Measurements from ENCODE around the gene SRRM2. TPM values are rescaled to one million over a fixed set of nuclear protein-coding genes. Genes with fewer than 3 reads are reported as not detected.

The SRRM2 gene
- total RNA-seq, 1 experiment from 2014 or later: 617 TPM

GRCh38 chr16:2745961-2746360 lies 6.5 kb upstream of the SRRM2 start:
- no peaks in the 10 kb centered on the region for H3K36me3 ChIP-seq (ENCODE audit: control insufficient read depth, insufficient read depth, low read length)
- no peak overlapping the region for H3K27ac ChIP-seq (ENCODE audit: low read length)
- H3K4me1 ChIP-seq (ENCODE audit: control insufficient read depth, insufficient read depth, low read length): no peaks in the 10 kb centered on the region
- ChIA-PET POLR2A (interaction anchor here (0.7 kb wide), 1 partner anchor 160 kb away, joined by 3 read pairs; no protein-coding TSS in a partner anchor), CTCF (interaction anchor here (0.6 kb wide), 1 partner anchor 175 kb away, joined by 7 read pairs; no protein-coding TSS in a partner anchor)
- no peaks in the 10 kb centered on the region for H3K27me3 ChIP-seq (ENCODE audit: control insufficient read depth, insufficient read depth, low read length)
- peak; percentile 37 for ATAC-seq
- no TSS peak for BruUV-seq (replicated peaks)
- no peak for TF ChIP-seq SIN3A (IDR thresholded peaks at IDR 0.05; ENCODE audit: borderline replicate concordance, insufficient read depth, low read depth, low read length)
- TF ChIP-seq REST (IDR thresholded peaks at IDR 0.05; ENCODE audit: insufficient read depth in 1 of 2, low read depth in 2 of 2, low read length in 1 of 2): no peak
- no peak for TF ChIP-seq POLR2AphosphoS5 (IDR thresholded peaks at IDR 0.05; ENCODE audit: low read depth, low read length)
- TF ChIP-seq TCF7L2 (IDR thresholded peaks at IDR 0.05; ENCODE audit: low read depth, low read length): no peak
- no peak for TF ChIP-seq CTCF (IDR thresholded peaks at IDR 0.05)
- intact Hi-C loops (cut with micrococcal nuclease; ENCODE audit: unreplicated experiment) (no loop called here), in situ Hi-C loops (cut with HindIII; ENCODE audit: low pct_unique_long_range_greater_than_20kb, low sequenced_read_pairs) (no loop called here)
- no peak overlapping the region for H3K4me3 ChIP-seq (ENCODE audit: low read depth in 2 of 2, low read length in 2 of 2)
- no peak for DNase-seq (ENCODE audit: low read depth, low spot score)
- H3K9me3 ChIP-seq (ENCODE audit: control insufficient read depth, insufficient read depth, low read depth, low read length): no peaks in the 10 kb centered on the region

GRCh38 chr16:2748757-2749455 lies 3.5 kb upstream of the SRRM2 start:
- CTCF ChIA-PET: no interaction called here
- Histone ChIP-seq H3K4me1 (ENCODE audit: control insufficient read depth, insufficient read depth, low read length) (no peaks in the 10 kb centered on the region; the same call in 1 of the 2 replicates), H3K27me3 (ENCODE audit: control insufficient read depth, insufficient read depth, low read length) (no peaks in the 10 kb centered on the region), H3K4me3 (ENCODE audit: low read depth in 2 of 2, low read length in 2 of 2) (no peak overlapping the region), H3K36me3 (ENCODE audit: control insufficient read depth, insufficient read depth, low read length) (peaks cover 7% of the 10 kb centered on the region; the same call in 1 of the 2 replicates), H3K9me3 (ENCODE audit: control insufficient read depth, insufficient read depth, low read depth, low read length) (no peaks in the 10 kb centered on the region), H3K27ac (ENCODE audit: low read length) (no peak overlapping the region)
- DNase-seq (ENCODE audit: low read depth, low spot score) (no peak), ATAC-seq (no peak)
- BruUV-seq (replicated peaks): no TSS peak
- POLR2A ChIA-PET: no interaction called here
- in situ Hi-C loops (cut with HindIII; ENCODE audit: low pct_unique_long_range_greater_than_20kb, low sequenced_read_pairs) (no loop called here), intact Hi-C loops (cut with micrococcal nuclease; ENCODE audit: unreplicated experiment) (no loop called here)
- TF ChIP-seq SIN3A (IDR thresholded peaks at IDR 0.05; ENCODE audit: borderline replicate concordance, insufficient read depth, low read depth, low read length) (no peak), POLR2AphosphoS5 (IDR thresholded peaks at IDR 0.05; ENCODE audit: low read depth, low read length) (no peak), REST (IDR thresholded peaks at IDR 0.05; ENCODE audit: insufficient read depth in 1 of 2, low read depth in 2 of 2, low read length in 1 of 2) (no peak), TCF7L2 (IDR thresholded peaks at IDR 0.05; ENCODE audit: low read depth, low read length) (no peak), CTCF (IDR thresholded peaks at IDR 0.05) (no peak)

Data from Panc1 (cell line).